TTC549 (cell line): ENCODE data around the gene ICOS.
"Not testable (repeated sequence)": the region's sequence is repeated elsewhere in the genome, so short reads cannot be mapped to it uniquely, and the experiment has no call there.

ENCODE experiments used
- FAIRE-seq: peaks from 2 replicates; lab custom pipeline; 2012; peaks lifted over from hg19 to GRCh38; lab: Jason Lieb, UNC

The ICOS gene

GRCh38 chr2:203918264-203918663 lies 18.3 kb upstream of the ICOS start:
- FAIRE-seq = no peak

- no peak for FAIRE-seq
Observed at GRCh38 chr2:203918839-203919238, 17.7 kb upstream of the ICOS start.

- peak; percentile 28 for FAIRE-seq
Observed at GRCh38 chr2:203925512-203926158, 10.9 kb upstream of the ICOS start.

- FAIRE-seq = no peak
Observed at GRCh38 chr2:203928849-203929248, 7.7 kb upstream of the ICOS start.

- not testable (repeated sequence) for FAIRE-seq
Observed at GRCh38 chr2:203931262-203931661, 5.3 kb upstream of the ICOS start.

- no peak for FAIRE-seq
Observed at GRCh38 chr2:203934041-203934492, 2.5 kb upstream of the ICOS start.

GRCh38 chr2:203934711-203935438 lies 1.7 kb upstream of the ICOS start:
- FAIRE-seq = no peak

- peak; percentile 69 for FAIRE-seq
Observed at GRCh38 chr2:203935568-203935967, 995 bp upstream of the ICOS start.

GRCh38 chr2:203936949-203937348 lies 386 bp downstream of the ICOS start:
- no peak for FAIRE-seq

GRCh38 chr2:203937788-203938187 lies 1.2 kb downstream of the ICOS start:
- FAIRE-seq = no peak

GRCh38 chr2:203940039-203940438 lies 3.5 kb downstream of the ICOS start:
- no peak for FAIRE-seq

- FAIRE-seq = not testable (repeated sequence)
Observed at GRCh38 chr2:203943493-203944382, 7.2 kb downstream of the ICOS start.

- FAIRE-seq = no peak
Observed at GRCh38 chr2:203948733-203949132, 12.2 kb downstream of the ICOS start.

- FAIRE-seq = no peak
Observed at GRCh38 chr2:203949228-203949627, 12.7 kb downstream of the ICOS start.

- FAIRE-seq = no peak
Observed at GRCh38 chr2:203951366-203951902, 14.9 kb downstream of the ICOS start.

GRCh38 chr2:203959265-203959664 lies 22.7 kb downstream of the ICOS start:
- no peak for FAIRE-seq

GRCh38 chr2:203959672-203960071 lies 23.1 kb downstream of the ICOS start:
- no peak for FAIRE-seq

- no peak for FAIRE-seq
Observed at GRCh38 chr2:203960811-203961210, 24.2 kb downstream of the ICOS start.

GRCh38 chr2:203965190-203965589 lies 28.6 kb downstream of the ICOS start:
- not testable (repeated sequence) for FAIRE-seq

GRCh38 chr2:203971251-203971650 lies 34.7 kb downstream of the ICOS start:
- FAIRE-seq = no peak

- FAIRE-seq = no peak
Observed at GRCh38 chr2:203972066-203972465, 35.5 kb downstream of the ICOS start.

GRCh38 chr2:203973000-203973399 lies 36.4 kb downstream of the ICOS start:
- FAIRE-seq = no peak

GRCh38 chr2:203973676-203974075 lies 37.1 kb downstream of the ICOS start:
- FAIRE-seq = no peak
